Measurements from ENCODE around the gene SLC49A4.

- no peak for TF ChIP-seq CTCF (IDR thresholded peaks at IDR 0.05; ENCODE audit: insufficient read depth, low read length, poor library complexity, severe bottlenecking)
- TF ChIP-seq EZH2phosphoT487 (conservative IDR thresholded peaks at IDR 0.05; ENCODE audit: low read length): no peak
These were observed 1.1 kb upstream of the SLC49A4 start, which contains the start of gene HSPBAP1 for GRCh38 chr3:122793568-122794416.

Measured in SU-DHL-6 (cell line).